NOMO-1 treated with DMSO at 0.1 percent for 48 hours (cell line): ENCODE data around the gene ACER2.

ENCODE experiments used
- DNase-seq: peaks from one replicate; lab custom pipeline; 2025; ENCODE audit not compliant: unreplicated experiment; lab: John Stamatoyannopoulos, UW

The ACER2 gene

GRCh38 chr9:19451240-19452087 is 42.7 kb downstream of the ACER2 start:
- no peak for DNase-seq

- no peak for DNase-seq
These were observed 47.6 kb downstream of the ACER2 start for GRCh38 chr9:19456426-19456825.

- no peak for DNase-seq
These were observed 48.3 kb downstream of the ACER2 start for GRCh38 chr9:19456996-19457692.

GRCh38 chr9:19457693-19458009 is 48.8 kb downstream of the ACER2 start:
- no peak for DNase-seq

GRCh38 chr9:19460243-19460642 is 51.4 kb downstream of the ACER2 start:
- DNase-seq, result no peak

GRCh38 chr9:19461135-19461534 is 52.3 kb downstream of the ACER2 start:
- no peak for DNase-seq

GRCh38 chr9:19464061-19464763 is 55.4 kb downstream of the ACER2 start:
- no peak for DNase-seq

GRCh38 chr9:19464764-19465585 is 56.2 kb downstream of the ACER2 start:
- peak; percentile 19 for DNase-seq

GRCh38 chr9:19465586-19466279 is 56.9 kb downstream of the ACER2 start:
- no peak for DNase-seq

GRCh38 chr9:19466280-19466639 is 57.5 kb downstream of the ACER2 start:
- DNase-seq, result no peak

- no peak for DNase-seq
These were observed 60.5 kb downstream of the ACER2 start for GRCh38 chr9:19469271-19469670.

GRCh38 chr9:19470567-19470966 is 61.8 kb downstream of the ACER2 start:
- no peak for DNase-seq

GRCh38 chr9:19470981-19471650 is 62.3 kb downstream of the ACER2 start:
- no peak for DNase-seq

GRCh38 chr9:19471737-19472648 is 63.2 kb downstream of the ACER2 start:
- no peak for DNase-seq

- no peak for DNase-seq
These were observed 64.8 kb downstream of the ACER2 start for GRCh38 chr9:19473605-19474004.

GRCh38 chr9:19479874-19480273 is 71.1 kb downstream of the ACER2 start:
- no peak for DNase-seq

GRCh38 chr9:19480345-19480744 is 71.5 kb downstream of the ACER2 start:
- no peak for DNase-seq

GRCh38 chr9:19481121-19481870 is 72.5 kb downstream of the ACER2 start:
- no peak for DNase-seq
